M059J (cell line): ENCODE results near the gene KCTD14. TPM values are rescaled to one million over a fixed set of nuclear protein-coding genes. Genes with fewer than 3 reads are reported as not detected.
"Not testable (repeated sequence)": the region's sequence is repeated elsewhere in the genome, so short reads cannot be mapped to it uniquely, and the experiment has no call there.

ENCODE experiments used
- DNase-seq: peaks from one replicate; pipeline ENCODE4 v3.0.0-alpha.2; 2012; ENCODE audit warnings: low read depth
- total RNA-seq: library from RNA; depleted of rRNA; stranded (reverse); fragments of >200 nt; shearing (Covaris generic); gene quantifications from 2 replicates; pipeline ENCODE4 v1.2.3, GENCODE V29; 2014

KCTD14 gene
- total RNA-seq, 1 experiment from 2014 or later: 15.1 TPM

GRCh38 chr11:78023426-78023825 lies 350 bp upstream of the KCTD14 start:
- no peak for DNase-seq

- DNase-seq: no peak
Measured at GRCh38 chr11:78021611-78022010, 1.5 kb downstream of the KCTD14 start.

GRCh38 chr11:78020246-78020645 lies 2.8 kb downstream of the KCTD14 start:
- DNase-seq: peak; percentile 26

- DNase-seq: peak; percentile 60
Measured at GRCh38 chr11:78019808-78020207, 3.3 kb downstream of the KCTD14 start.

GRCh38 chr11:78015878-78016277 lies 7.2 kb downstream of the KCTD14 start:
- DNase-seq: no peak

- DNase-seq: not testable (repeated sequence)
Measured at GRCh38 chr11:78014937-78015520, 8.0 kb downstream of the KCTD14 start.

- DNase-seq: no peak
Measured at GRCh38 chr11:78011301-78011700, 11.8 kb downstream of the KCTD14 start.

- no peak for DNase-seq
Measured at GRCh38 chr11:78010755-78011154, 12.3 kb downstream of the KCTD14 start.

- DNase-seq: no peak
Measured at GRCh38 chr11:78010304-78010703, 12.8 kb downstream of the KCTD14 start.

- DNase-seq: no peak
Measured at GRCh38 chr11:78009062-78009461, 14.0 kb downstream of the KCTD14 start.

- peak; percentile 78 for DNase-seq
Measured at GRCh38 chr11:78000193-78000592, 22.9 kb downstream of the KCTD14 start.

- no peak for DNase-seq
Measured at GRCh38 chr11:77999446-78000030, 23.5 kb downstream of the KCTD14 start.

- peak; percentile 100 for DNase-seq
Measured at GRCh38 chr11:77994434-77995362, 28.4 kb downstream of the KCTD14 start, which contains the start of gene INTS4. INTS4 (minus strand) TSS chr11:77994668; CDS start chr11:77994643, 25 bp downstream.

- DNase-seq: peak; percentile 1
Measured at GRCh38 chr11:77993902-77994301, 29.2 kb downstream of the KCTD14 start.

- DNase-seq: no peak
Measured at GRCh38 chr11:77990981-77991380, 32.1 kb downstream of the KCTD14 start.

GRCh38 chr11:77986456-77986855 lies 36.6 kb downstream of the KCTD14 start:
- not testable (repeated sequence) for DNase-seq

GRCh38 chr11:77981346-77981947 lies 41.6 kb downstream of the KCTD14 start:
- DNase-seq: no peak

GRCh38 chr11:77968337-77968736 lies 54.7 kb downstream of the KCTD14 start:
- no peak for DNase-seq

GRCh38 chr11:77967753-77968152 lies 55.3 kb downstream of the KCTD14 start:
- no peak for DNase-seq

GRCh38 chr11:77967121-77967520 lies 56.0 kb downstream of the KCTD14 start:
- no peak for DNase-seq

- no peak for DNase-seq
Measured at GRCh38 chr11:77966338-77966737, 56.7 kb downstream of the KCTD14 start.
